ENCODE measurements around the gene TCF4.

TCF4 gene

GRCh38 chr18:55384115-55384514, 203.9 kb downstream of the TCF4 start:
- H3K4me3 ChIP-seq (ENCODE audit: low read depth in 1 of 2, low read length in 2 of 2): no peak overlapping the region
- no peak overlapping the region for H3K27ac ChIP-seq (ENCODE audit: low read depth, low read length)
- H3K27me3 ChIP-seq (ENCODE audit: control insufficient read depth in 1 of 2, insufficient read depth in 2 of 2, low read length in 2 of 2): no peaks in the 10 kb centered on the region
- H3K9ac ChIP-seq (ENCODE audit: low read depth in 1 of 2, low read length in 2 of 2): no peak overlapping the region
- peaks cover 0 to 4% of the 10 kb centered on the region in 2 donors for H3K9me3 ChIP-seq (ENCODE audit: control insufficient read depth in 1 of 2, low read length in 2 of 2)
- no peaks in the 10 kb centered on the region for H3K4me1 ChIP-seq (ENCODE audit: control insufficient read depth in 1 of 2, insufficient read depth in 2 of 2, low read length in 2 of 2)
- H3K36me3 ChIP-seq (ENCODE audit: control insufficient read depth in 1 of 2, insufficient read depth in 2 of 2, low read length in 2 of 2): no peaks in the 10 kb centered on the region

DNA sequence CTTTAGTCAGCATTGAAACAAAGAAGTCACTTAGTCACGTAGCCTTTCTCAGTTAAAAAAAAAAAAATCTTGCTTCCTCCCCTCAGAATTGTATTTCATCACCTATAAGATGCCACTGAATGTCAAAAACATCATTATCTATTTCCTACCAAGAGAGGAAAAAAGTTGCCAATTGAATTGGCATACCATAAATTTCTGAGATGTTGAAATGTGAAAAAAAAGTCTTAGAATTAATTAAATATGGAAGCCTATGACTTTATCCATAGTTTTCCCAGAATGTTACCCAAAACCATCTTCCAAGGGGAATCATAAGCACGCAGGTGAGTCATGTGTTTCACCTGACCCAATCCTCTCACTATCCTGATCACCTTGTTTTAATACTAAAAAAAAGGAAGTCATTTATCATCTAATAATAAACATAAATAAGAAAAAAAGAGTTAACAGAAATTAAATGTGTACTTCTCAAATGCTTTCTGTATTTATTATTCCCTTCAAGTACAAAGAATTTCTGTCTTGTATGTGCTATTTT, 205.7 kb downstream of the TCF4 start:
- H3K27ac ChIP-seq (ENCODE audit: low read depth, low read length): no peak overlapping the region
- H3K4me3 ChIP-seq (ENCODE audit: low read depth in 1 of 2, low read length in 2 of 2): no peak overlapping the region
- no peaks in the 10 kb centered on the region for H3K4me1 ChIP-seq (ENCODE audit: control insufficient read depth in 1 of 2, insufficient read depth in 2 of 2, low read length in 2 of 2)
- H3K27me3 ChIP-seq (ENCODE audit: control insufficient read depth in 1 of 2, insufficient read depth in 2 of 2, low read length in 2 of 2): no peaks in the 10 kb centered on the region
- no peaks in the 10 kb centered on the region for H3K36me3 ChIP-seq (ENCODE audit: control insufficient read depth in 1 of 2, insufficient read depth in 2 of 2, low read length in 2 of 2)
- H3K9ac ChIP-seq (ENCODE audit: low read depth in 1 of 2, low read length in 2 of 2): no peak overlapping the region
- H3K9me3 ChIP-seq (ENCODE audit: control insufficient read depth in 1 of 2, low read length in 2 of 2): peaks cover 0 to 4% of the 10 kb centered on the region in 2 donors

- H3K9ac ChIP-seq (ENCODE audit: low read depth in 1 of 2, low read length in 2 of 2): no peak overlapping the region
- no peaks in the 10 kb centered on the region for H3K27me3 ChIP-seq (ENCODE audit: control insufficient read depth in 1 of 2, insufficient read depth in 2 of 2, low read length in 2 of 2)
- H3K9me3 ChIP-seq (ENCODE audit: control insufficient read depth in 1 of 2, low read length in 2 of 2): peaks cover 0 to 4% of the 10 kb centered on the region in 2 donors
- H3K27ac ChIP-seq (ENCODE audit: low read depth, low read length): no peak overlapping the region
- no peaks in the 10 kb centered on the region for H3K4me1 ChIP-seq (ENCODE audit: control insufficient read depth in 1 of 2, insufficient read depth in 2 of 2, low read length in 2 of 2)
- H3K36me3 ChIP-seq (ENCODE audit: control insufficient read depth in 1 of 2, insufficient read depth in 2 of 2, low read length in 2 of 2): no peaks in the 10 kb centered on the region
- no peak overlapping the region for H3K4me3 ChIP-seq (ENCODE audit: low read depth in 1 of 2, low read length in 2 of 2)
Observed at GRCh38 chr18:55381277-55381676, 206.7 kb downstream of the TCF4 start.

DNA sequence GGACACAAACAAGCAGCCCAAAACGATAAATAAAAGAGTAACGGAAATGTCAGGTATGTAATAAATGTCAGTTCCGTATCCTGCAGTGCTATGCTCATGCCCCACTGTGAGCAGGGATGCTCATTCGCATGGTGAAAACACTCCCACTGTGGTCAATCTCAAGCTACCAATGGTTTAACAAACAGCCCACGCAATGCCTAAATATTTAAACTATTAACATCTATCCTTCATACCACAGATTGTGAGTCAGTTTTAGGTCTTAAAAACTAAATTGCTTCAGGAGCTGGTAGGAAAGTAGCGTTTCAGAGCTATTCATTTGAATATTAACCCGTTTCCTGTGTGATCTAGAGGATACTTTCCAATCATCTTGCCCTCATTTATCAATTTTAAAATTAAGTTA, 207.4 kb downstream of the TCF4 start:
- Histone ChIP-seq H3K36me3 (ENCODE audit: control insufficient read depth in 1 of 2, insufficient read depth in 2 of 2, low read length in 2 of 2) (no peaks in the 10 kb centered on the region), H3K9me3 (ENCODE audit: control insufficient read depth in 1 of 2, low read length in 2 of 2) (peaks cover 0 to 4% of the 10 kb centered on the region in 2 donors), H3K27me3 (ENCODE audit: control insufficient read depth in 1 of 2, insufficient read depth in 2 of 2, low read length in 2 of 2) (no peaks in the 10 kb centered on the region), H3K4me3 (ENCODE audit: low read depth in 1 of 2, low read length in 2 of 2) (no peak overlapping the region), H3K27ac (ENCODE audit: low read depth, low read length) (no peak overlapping the region), H3K9ac (ENCODE audit: low read depth in 1 of 2, low read length in 2 of 2) (no peak overlapping the region), H3K4me1 (ENCODE audit: control insufficient read depth in 1 of 2, insufficient read depth in 2 of 2, low read length in 2 of 2) (no peaks in the 10 kb centered on the region)

DNA sequence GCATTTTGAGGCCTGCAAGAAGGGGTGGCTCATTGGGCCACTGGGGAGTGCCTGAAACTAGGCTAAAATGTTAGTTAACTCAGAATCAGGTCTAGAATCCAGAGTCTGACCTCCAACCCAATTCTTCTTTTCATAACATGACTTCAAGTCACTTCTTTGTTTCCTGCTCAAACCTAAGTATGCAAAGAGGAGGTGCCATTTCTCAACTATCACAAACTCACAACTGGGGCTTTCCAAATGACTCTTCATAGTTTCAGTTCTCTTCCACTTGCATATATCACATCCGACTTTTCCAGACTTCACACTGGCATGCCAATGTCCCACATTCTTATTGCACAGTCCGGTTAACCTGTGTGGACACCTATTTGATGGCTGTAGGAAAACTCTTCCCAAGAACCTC, 211.6 kb downstream of the TCF4 start:
- H3K27ac ChIP-seq (ENCODE audit: low read depth, low read length): no peak overlapping the region
- H3K4me3 ChIP-seq (ENCODE audit: low read depth in 1 of 2, low read length in 2 of 2): no peak overlapping the region
- H3K4me1 ChIP-seq (ENCODE audit: control insufficient read depth in 1 of 2, insufficient read depth in 2 of 2, low read length in 2 of 2): no peaks in the 10 kb centered on the region
- no peaks in the 10 kb centered on the region for H3K36me3 ChIP-seq (ENCODE audit: control insufficient read depth in 1 of 2, insufficient read depth in 2 of 2, low read length in 2 of 2)
- H3K9me3 ChIP-seq (ENCODE audit: control insufficient read depth in 1 of 2, low read length in 2 of 2): no peaks in the 10 kb centered on the region
- no peaks in the 10 kb centered on the region for H3K27me3 ChIP-seq (ENCODE audit: control insufficient read depth in 1 of 2, insufficient read depth in 2 of 2, low read length in 2 of 2)
- no peak overlapping the region for H3K9ac ChIP-seq (ENCODE audit: low read depth in 1 of 2, low read length in 2 of 2)

DNA sequence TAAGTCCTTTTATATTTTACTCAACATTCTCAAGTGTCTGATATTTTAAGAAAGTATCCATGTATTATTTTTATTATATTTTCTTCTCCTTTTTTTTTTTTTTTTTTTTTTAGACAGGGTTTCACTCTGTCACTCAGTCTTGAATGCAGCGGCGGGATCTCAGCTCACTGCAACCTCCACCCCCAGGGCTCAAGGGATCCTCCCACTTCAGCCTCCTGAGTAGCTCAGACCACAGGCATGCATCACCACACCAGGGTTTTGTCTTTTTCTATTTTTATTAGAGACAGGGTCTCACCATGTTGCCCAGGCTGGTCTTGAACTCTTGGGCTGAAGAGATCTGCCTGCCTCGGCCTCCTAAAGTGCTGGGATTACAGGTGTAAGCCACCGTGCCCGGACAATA, 212.1 kb downstream of the TCF4 start:
- Histone ChIP-seq H3K4me3 (ENCODE audit: low read depth in 1 of 2, low read length in 2 of 2) (no peak overlapping the region), H3K9me3 (ENCODE audit: control insufficient read depth in 1 of 2, low read length in 2 of 2) (no peaks in the 10 kb centered on the region), H3K9ac (ENCODE audit: low read depth in 1 of 2, low read length in 2 of 2) (no peak overlapping the region), H3K27me3 (ENCODE audit: control insufficient read depth in 1 of 2, insufficient read depth in 2 of 2, low read length in 2 of 2) (no peaks in the 10 kb centered on the region), H3K4me1 (ENCODE audit: control insufficient read depth in 1 of 2, insufficient read depth in 2 of 2, low read length in 2 of 2) (no peaks in the 10 kb centered on the region), H3K27ac (ENCODE audit: low read depth, low read length) (no peak overlapping the region), H3K36me3 (ENCODE audit: control insufficient read depth in 1 of 2, insufficient read depth in 2 of 2, low read length in 2 of 2) (no peaks in the 10 kb centered on the region)

DNA sequence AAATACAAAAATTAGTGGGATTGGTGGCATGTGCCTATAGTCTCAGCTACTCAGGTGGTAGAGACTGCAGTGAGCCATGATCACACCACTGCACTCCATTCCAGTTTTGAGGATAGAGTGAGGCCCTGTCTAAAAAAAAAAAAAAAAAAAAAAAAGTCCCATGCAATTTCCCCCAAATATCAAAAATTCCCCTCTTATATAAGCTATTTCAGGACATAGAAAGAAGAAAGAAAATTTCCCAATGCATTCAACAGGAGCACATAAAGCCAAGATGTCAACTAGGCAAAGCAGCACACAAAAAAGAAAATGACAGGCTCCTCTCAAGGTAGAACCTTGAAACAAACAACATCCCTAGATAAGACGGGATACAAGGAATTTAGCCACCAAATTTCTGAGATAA, 213.3 kb downstream of the TCF4 start:
- Histone ChIP-seq H3K27me3 (ENCODE audit: control insufficient read depth in 1 of 2, insufficient read depth in 2 of 2, low read length in 2 of 2) (no peaks in the 10 kb centered on the region), H3K4me3 (ENCODE audit: low read depth in 1 of 2, low read length in 2 of 2) (no peak overlapping the region), H3K36me3 (ENCODE audit: control insufficient read depth in 1 of 2, insufficient read depth in 2 of 2, low read length in 2 of 2) (no peaks in the 10 kb centered on the region), H3K27ac (ENCODE audit: low read depth, low read length) (no peak overlapping the region), H3K4me1 (ENCODE audit: control insufficient read depth in 1 of 2, insufficient read depth in 2 of 2, low read length in 2 of 2) (no peaks in the 10 kb centered on the region), H3K9me3 (ENCODE audit: control insufficient read depth in 1 of 2, low read length in 2 of 2) (no peaks in the 10 kb centered on the region), H3K9ac (ENCODE audit: low read depth in 1 of 2, low read length in 2 of 2) (no peak overlapping the region)

GRCh38 chr18:55372209-55372608, 215.8 kb downstream of the TCF4 start:
- Histone ChIP-seq H3K9ac (ENCODE audit: low read depth in 1 of 2, low read length in 2 of 2) (no peak overlapping the region), H3K27me3 (ENCODE audit: control insufficient read depth in 1 of 2, insufficient read depth in 2 of 2, low read length in 2 of 2) (no peaks in the 10 kb centered on the region), H3K4me1 (ENCODE audit: control insufficient read depth in 1 of 2, insufficient read depth in 2 of 2, low read length in 2 of 2) (no peaks in the 10 kb centered on the region), H3K9me3 (ENCODE audit: control insufficient read depth in 1 of 2, low read length in 2 of 2) (no peaks in the 10 kb centered on the region), H3K36me3 (ENCODE audit: control insufficient read depth in 1 of 2, insufficient read depth in 2 of 2, low read length in 2 of 2) (no peaks in the 10 kb centered on the region), H3K27ac (ENCODE audit: low read depth, low read length) (no peak overlapping the region), H3K4me3 (ENCODE audit: low read depth in 1 of 2, low read length in 2 of 2) (no peak overlapping the region)

GRCh38 chr18:55370936-55371335, 217.1 kb downstream of the TCF4 start:
- Histone ChIP-seq H3K27ac (ENCODE audit: low read depth, low read length) (no peak overlapping the region), H3K9ac (ENCODE audit: low read depth in 1 of 2, low read length in 2 of 2) (no peak overlapping the region), H3K4me3 (ENCODE audit: low read depth in 1 of 2, low read length in 2 of 2) (no peak overlapping the region)

DNA sequence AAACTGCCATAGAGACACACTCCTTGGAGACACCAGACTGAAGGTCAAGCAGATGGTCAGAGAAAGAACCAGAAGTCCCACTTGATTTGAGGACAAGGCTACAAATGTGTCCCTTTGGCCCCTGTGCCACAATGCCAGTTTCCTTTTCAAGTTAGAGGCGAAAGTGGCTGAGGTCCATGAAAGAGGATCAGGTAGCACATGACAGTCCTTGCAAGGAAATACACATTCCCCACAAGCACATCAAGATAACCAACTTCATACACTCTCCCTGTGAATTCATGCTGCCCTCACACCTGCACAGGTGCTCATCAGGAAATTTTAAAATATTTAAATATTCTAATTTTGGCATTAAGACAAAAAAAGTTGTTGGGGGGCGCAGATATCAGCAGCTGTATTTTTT, 218.6 kb downstream of the TCF4 start:
- no peaks in the 10 kb centered on the region for H3K36me3 ChIP-seq (ENCODE audit: control insufficient read depth in 1 of 2, insufficient read depth in 2 of 2, low read length in 2 of 2)
- no peaks in the 10 kb centered on the region for H3K4me1 ChIP-seq (ENCODE audit: control insufficient read depth in 1 of 2, insufficient read depth in 2 of 2, low read length in 2 of 2)
- no peak overlapping the region for H3K9ac ChIP-seq (ENCODE audit: low read depth in 1 of 2, low read length in 2 of 2)
- no peaks in the 10 kb centered on the region for H3K27me3 ChIP-seq (ENCODE audit: control insufficient read depth in 1 of 2, insufficient read depth in 2 of 2, low read length in 2 of 2)
- no peak overlapping the region for H3K4me3 ChIP-seq (ENCODE audit: low read depth in 1 of 2, low read length in 2 of 2)
- no peak overlapping the region for H3K27ac ChIP-seq (ENCODE audit: low read depth, low read length)
- no peaks in the 10 kb centered on the region for H3K9me3 ChIP-seq (ENCODE audit: control insufficient read depth in 1 of 2, low read length in 2 of 2)

More at GRCh38 chr18:55370936-55371335, 217.1 kb downstream of the TCF4 start:
- Histone ChIP-seq H3K9me3 (ENCODE audit: control insufficient read depth in 1 of 2, low read length in 2 of 2) (no peaks in the 10 kb centered on the region), H3K36me3 (ENCODE audit: control insufficient read depth in 1 of 2, insufficient read depth in 2 of 2, low read length in 2 of 2) (no peaks in the 10 kb centered on the region), H3K27me3 (ENCODE audit: control insufficient read depth in 1 of 2, insufficient read depth in 2 of 2, low read length in 2 of 2) (no peaks in the 10 kb centered on the region), H3K4me1 (ENCODE audit: control insufficient read depth in 1 of 2, insufficient read depth in 2 of 2, low read length in 2 of 2) (no peaks in the 10 kb centered on the region)

DNA sequence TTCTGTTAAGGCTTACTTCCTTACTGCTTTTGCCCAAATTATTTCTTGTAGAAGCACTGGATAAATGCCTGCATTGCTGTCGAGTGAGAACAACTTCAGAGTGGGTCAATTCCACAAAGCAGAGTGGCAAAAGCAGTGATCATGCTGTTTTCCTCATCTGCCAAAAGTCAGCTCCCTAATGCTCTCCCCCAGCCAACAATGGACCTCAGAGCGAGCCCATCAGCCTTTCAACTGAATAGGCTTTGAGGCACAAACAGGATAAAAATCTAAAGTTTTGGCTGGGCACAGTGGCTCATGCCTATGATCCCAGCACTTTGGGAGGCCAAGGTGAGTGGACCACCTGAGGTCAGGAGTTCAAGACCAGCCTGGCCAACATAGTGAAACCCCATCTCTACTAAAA, 222.7 kb downstream of the TCF4 start:
- no peak overlapping the region for H3K9ac ChIP-seq (ENCODE audit: low read depth in 1 of 2, low read length in 2 of 2)
- H3K27me3 ChIP-seq (ENCODE audit: control insufficient read depth in 1 of 2, insufficient read depth in 2 of 2, low read length in 2 of 2): no peaks in the 10 kb centered on the region
- no peak overlapping the region for H3K4me3 ChIP-seq (ENCODE audit: low read depth in 1 of 2, low read length in 2 of 2)
- no peaks in the 10 kb centered on the region for H3K36me3 ChIP-seq (ENCODE audit: control insufficient read depth in 1 of 2, insufficient read depth in 2 of 2, low read length in 2 of 2)
- H3K27ac ChIP-seq (ENCODE audit: low read depth, low read length): no peak overlapping the region
- no peaks in the 10 kb centered on the region for H3K4me1 ChIP-seq (ENCODE audit: control insufficient read depth in 1 of 2, insufficient read depth in 2 of 2, low read length in 2 of 2)
- no peaks in the 10 kb centered on the region for H3K9me3 ChIP-seq (ENCODE audit: control insufficient read depth in 1 of 2, low read length in 2 of 2)

All from duodenal mucosa (tissue), 2 donors.